H7 (cell line): Measurements from ENCODE around the gene FNDC11. TPM values are rescaled to one million over a fixed set of nuclear protein-coding genes. Genes with fewer than 3 reads are reported as not detected.

Experiments
- DNase-seq: peaks from one replicate; pipeline ENCODE4 v3.0.0; 2012
- H3K27me3 ChIP-seq: 2 replicates; pipeline ENCODE4 v1.6.0; 2011; ENCODE audit warnings: mild to moderate bottlenecking, low read length; ENCODE audit not compliant: control insufficient read depth, insufficient read depth
- H3K36me3 ChIP-seq: replicated peaks from 2 replicates; pipeline ENCODE4 v1.5.1; 2011; ENCODE audit warnings: low read length; ENCODE audit not compliant: control insufficient read depth, insufficient read depth
- H3K4me3 ChIP-seq: 2 replicates; pipeline ENCODE4 v1.5.1; 2011; ENCODE audit warnings: low read depth, mild to moderate bottlenecking, control low read depth, low read length, moderate library complexity; ENCODE audit not compliant: insufficient read depth
- total RNA-seq: library from RNA; depleted of rRNA; stranded (reverse); fragments of >200 nt; shearing (Covaris generic); gene quantifications from 2 replicates; pipeline ENCODE4 v1.2.3, GENCODE V29; 2014

The FNDC11 gene
- total RNA-seq, 1 experiment from 2014 or later = 8.0 TPM

GRCh38 chr20:63533388-63533787 is 20.6 kb upstream of the FNDC11 start:
- peak; percentile 61 for DNase-seq
- H3K27me3 ChIP-seq = no peaks in the 10 kb centered on the region
- no peak overlapping the region for H3K4me3 ChIP-seq
- no peaks in the 10 kb centered on the region for H3K36me3 ChIP-seq

GRCh38 chr20:63533871-63534393 is 20.0 kb upstream of the FNDC11 start:
- H3K4me3 ChIP-seq = no peak overlapping the region
- H3K27me3 ChIP-seq = no peaks in the 10 kb centered on the region
- DNase-seq = peak; percentile 75
- no peaks in the 10 kb centered on the region for H3K36me3 ChIP-seq

GRCh38 chr20:63534427-63534830 is 19.5 kb upstream of the FNDC11 start:
- no peaks in the 10 kb centered on the region for H3K36me3 ChIP-seq
- peak; percentile 80 for DNase-seq
- no peaks in the 10 kb centered on the region for H3K27me3 ChIP-seq
- H3K4me3 ChIP-seq = no peak overlapping the region

- Histone ChIP-seq H3K4me3 (no peak overlapping the region), H3K27me3 (no peaks in the 10 kb centered on the region), H3K36me3 (no peaks in the 10 kb centered on the region)
- DNase-seq = no peak
These were observed 18.9 kb upstream of the FNDC11 start for GRCh38 chr20:63534831-63535651.

GRCh38 chr20:63536241-63536977 is 17.6 kb upstream of the FNDC11 start:
- no peaks in the 10 kb centered on the region for H3K36me3 ChIP-seq
- no peak overlapping the region for H3K4me3 ChIP-seq
- no peaks in the 10 kb centered on the region for H3K27me3 ChIP-seq
- no peak for DNase-seq

GRCh38 chr20:63536997-63537524 is 16.9 kb upstream of the FNDC11 start, which contains the start of gene PTK6:
Gene PTK6 (minus strand): TSS chr20:63537376. CDS start chr20:63537314, 62 bp downstream.
- Histone ChIP-seq H3K27me3 (no peaks in the 10 kb centered on the region), H3K4me3 (peak within 1 kb of the TSS; percentile 21), H3K36me3 (no peaks in the 10 kb centered on the region)
- DNase-seq = no peak

- Histone ChIP-seq H3K36me3 (no peaks in the 10 kb centered on the region), H3K27me3 (no peaks in the 10 kb centered on the region), H3K4me3 (peak overlapping the region; percentile 21)
- peak; percentile 100 for DNase-seq
These were observed 16.3 kb upstream of the FNDC11 start for GRCh38 chr20:63537525-63538203.

GRCh38 chr20:63538204-63539091 is 15.5 kb upstream of the FNDC11 start:
- H3K27me3 ChIP-seq = no peaks in the 10 kb centered on the region
- DNase-seq = peak; percentile 84
- H3K4me3 ChIP-seq = peak overlapping the region; percentile 21
- no peaks in the 10 kb centered on the region for H3K36me3 ChIP-seq

- H3K4me3 ChIP-seq = no peak overlapping the region
- DNase-seq = no peak
- no peaks in the 10 kb centered on the region for H3K27me3 ChIP-seq
- H3K36me3 ChIP-seq = no peaks in the 10 kb centered on the region
These were observed 14.9 kb upstream of the FNDC11 start for GRCh38 chr20:63539092-63539430.

- Histone ChIP-seq H3K4me3 (no peak overlapping the region), H3K36me3 (no peaks in the 10 kb centered on the region), H3K27me3 (no peaks in the 10 kb centered on the region)
- no peak for DNase-seq
These were observed 14.3 kb upstream of the FNDC11 start for GRCh38 chr20:63539441-63540370.

GRCh38 chr20:63540417-63541186 is 13.4 kb upstream of the FNDC11 start:
- no peak overlapping the region for H3K4me3 ChIP-seq
- no peaks in the 10 kb centered on the region for H3K27me3 ChIP-seq
- no peaks in the 10 kb centered on the region for H3K36me3 ChIP-seq
- DNase-seq = no peak

GRCh38 chr20:63541371-63541770 is 12.6 kb upstream of the FNDC11 start:
- Histone ChIP-seq H3K4me3 (no peak overlapping the region), H3K27me3 (no peaks in the 10 kb centered on the region), H3K36me3 (no peaks in the 10 kb centered on the region)
- no peak for DNase-seq
